Activated CD4-positive, alpha-beta T cell treated with anti-CD3 and anti-CD28 coated beads, Interleukin-2, amount 50 U/mL, for 16 hours (primary cell): ENCODE measurements around the gene ZC3HAV1.
A peak's percentile ranks its signal among the peaks of the same experiment; 100 is the strongest.
"Not testable (repeated sequence)": the region's sequence is repeated elsewhere in the genome, so short reads cannot be mapped to it uniquely, and the experiment has no call there.

Experiments
- DNase-seq: peaks from one replicate; pipeline ENCODE4 v3.0.0-alpha.2; 2020

The ZC3HAV1 gene

DNA sequence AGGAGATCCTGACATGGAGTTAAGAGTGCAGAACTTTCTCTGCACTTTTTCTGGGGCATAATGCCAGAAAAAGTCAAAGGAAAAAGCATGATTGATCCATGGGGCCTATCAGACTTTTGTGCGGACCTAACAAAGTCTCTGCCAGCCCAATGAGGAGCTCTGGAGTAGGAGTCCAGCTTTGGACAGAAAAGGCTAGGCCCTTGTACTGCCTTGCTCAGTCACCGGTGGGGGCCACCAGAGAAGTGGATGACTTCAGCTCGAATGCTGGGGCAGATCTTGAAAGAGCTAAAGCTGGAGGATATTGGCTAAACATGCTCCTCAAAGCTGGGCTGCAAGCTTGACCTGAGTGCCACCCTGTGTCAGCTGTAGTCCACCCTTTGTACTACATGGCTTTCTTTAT lies 2.8 kb upstream of the ZC3HAV1 start:
- no peak for DNase-seq

DNA sequence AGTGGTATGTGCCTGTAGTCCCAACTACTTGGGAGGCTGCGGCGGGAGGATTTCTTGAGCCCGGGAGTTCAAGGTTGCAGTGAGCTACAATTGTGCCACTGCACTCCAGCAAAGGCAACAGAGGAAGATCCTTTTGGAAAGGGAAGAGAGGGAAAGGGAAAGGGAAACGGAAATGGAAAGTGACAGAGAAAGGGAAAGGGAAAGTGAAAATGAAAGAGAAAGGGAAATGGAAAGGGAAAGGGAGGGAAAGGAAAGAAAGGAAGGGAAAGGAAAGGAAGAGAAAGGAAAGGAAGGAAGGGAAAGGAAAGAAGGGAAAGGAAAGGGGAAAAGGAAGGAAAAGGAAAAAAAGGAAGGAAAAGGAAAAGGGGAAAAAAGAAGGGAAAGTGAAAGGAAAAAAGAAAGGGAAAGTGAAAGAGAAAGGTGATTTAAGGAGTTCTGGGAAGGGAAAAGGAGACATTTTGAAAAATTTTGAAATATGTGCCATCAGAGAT lies 2.3 kb upstream of the ZC3HAV1 start:
- DNase-seq, result no peak

DNA sequence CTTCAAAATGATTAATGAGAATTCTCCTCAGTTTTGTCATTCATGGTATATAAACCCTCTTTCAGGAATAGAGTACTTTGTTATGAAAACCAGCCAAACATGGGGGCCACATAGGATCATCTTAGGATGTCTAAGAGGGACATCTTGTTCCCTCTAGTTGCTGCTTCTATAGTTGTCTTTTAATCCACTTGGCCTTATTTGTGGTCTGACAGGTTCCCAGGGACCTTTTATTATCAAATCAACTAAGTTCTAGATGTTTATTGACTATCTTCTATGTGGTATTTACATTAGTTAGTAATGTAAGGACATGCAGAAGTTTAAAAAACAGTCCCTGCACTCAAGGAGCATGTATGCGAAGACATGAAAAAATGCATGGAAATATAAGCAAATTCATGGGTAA lies 1.6 kb upstream of the ZC3HAV1 start:
- DNase-seq, result no peak

DNA sequence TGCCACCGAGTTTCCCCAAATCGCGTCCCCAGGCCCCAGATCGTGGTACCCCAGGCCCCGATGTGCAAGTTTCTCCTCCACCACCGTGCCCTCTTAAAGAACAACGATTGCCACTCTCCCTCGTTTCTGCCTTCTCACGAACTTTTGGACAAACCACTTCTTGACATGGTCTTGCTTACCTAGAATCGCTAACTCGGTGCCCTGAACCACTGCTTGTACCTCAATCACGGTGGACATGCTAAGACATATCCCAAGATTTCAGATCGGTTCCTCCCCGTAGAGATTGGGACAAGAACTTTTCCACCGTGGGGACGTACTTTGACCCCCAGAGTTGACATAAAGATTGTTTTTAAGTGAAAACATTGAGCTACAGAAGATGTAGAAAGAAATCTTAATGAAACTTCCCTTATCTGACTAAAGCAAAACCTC lies 477 bp upstream of the ZC3HAV1 start:
- no peak for DNase-seq

DNA sequence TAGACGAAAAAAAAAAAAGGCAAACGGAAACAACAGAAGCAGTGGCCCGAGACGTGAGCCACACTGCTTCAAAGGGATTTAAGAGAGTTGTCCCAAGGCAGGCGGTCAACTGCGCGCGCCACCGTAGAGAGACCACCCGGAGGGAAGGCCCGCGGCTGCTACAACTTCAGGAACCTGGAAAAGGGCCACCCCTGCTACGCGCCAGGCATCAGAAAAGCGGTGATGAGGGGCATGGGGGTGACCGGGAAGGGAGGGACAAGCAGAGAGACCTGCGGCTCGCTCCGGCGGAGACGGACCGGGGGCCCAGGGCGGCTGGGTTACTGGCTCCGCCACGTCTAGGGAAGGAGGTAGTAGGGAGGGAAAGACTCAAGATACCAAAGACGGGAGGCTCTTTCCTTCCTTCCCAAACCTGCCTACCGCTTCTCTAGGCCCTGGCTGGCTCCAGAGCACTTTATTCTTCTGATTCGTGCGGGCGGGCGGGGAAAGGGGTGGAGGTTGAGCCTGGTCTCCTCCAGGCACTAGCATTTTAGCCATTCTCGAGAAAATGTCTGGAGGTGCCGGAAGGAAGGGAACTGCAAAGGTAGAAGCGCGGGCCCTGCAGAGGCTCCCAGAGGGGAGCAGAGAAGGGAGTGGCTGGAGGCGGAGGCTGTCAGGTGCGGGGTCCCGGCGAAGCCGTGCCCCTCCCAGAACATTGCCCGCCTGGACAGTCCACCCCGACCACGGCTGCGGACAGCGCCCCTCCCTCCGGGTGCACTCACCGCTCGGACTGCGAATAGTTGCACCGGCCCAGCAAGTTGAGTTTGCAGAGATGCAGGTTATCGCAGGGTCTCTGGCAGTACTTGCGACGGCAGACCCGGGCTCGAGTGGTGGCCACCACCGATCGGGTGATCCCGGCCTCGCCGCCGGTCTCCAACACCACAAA lies 993 bp downstream of the ZC3HAV1 start:
- DNase-seq, result no peak

DNA sequence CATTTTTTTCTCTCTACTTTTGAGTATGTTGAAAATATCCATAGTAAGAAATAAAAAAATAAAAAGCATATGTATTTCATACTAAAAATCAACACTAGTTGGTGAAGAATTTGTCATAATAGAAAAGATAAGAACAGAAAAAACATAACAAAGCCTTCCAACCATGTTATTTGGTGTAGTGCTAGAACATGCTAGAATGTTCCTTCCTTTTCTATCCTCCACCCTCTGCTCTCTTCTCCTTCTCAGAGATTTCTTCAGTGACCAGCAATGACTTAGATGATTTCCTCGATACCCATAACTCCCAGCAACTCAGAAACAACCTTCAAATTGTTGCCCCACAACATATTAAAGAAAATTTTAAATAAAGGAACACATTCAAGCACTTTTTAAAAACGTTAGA lies 2.6 kb downstream of the ZC3HAV1 start:
- peak; percentile 63 for DNase-seq

DNA sequence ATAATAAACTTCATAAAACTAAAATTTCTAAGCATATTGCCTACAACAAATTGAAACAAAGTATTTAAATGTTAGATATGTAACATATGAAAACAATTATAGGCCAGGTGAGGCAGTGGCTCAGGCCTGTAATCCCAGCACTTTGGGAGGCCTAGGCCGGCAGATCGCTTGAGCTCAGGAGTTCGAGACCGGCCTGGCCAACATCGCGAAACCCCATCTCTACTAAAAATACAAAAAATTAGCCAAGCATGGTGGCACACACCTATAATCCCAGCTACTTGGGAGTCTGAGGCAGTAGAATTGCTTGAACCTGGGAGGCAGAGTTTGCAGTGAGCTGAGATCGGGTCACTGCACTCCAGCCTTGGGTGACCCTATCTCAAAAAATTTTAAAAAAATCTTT lies 3.3 kb downstream of the ZC3HAV1 start:
- not testable (repeated sequence) for DNase-seq

DNA sequence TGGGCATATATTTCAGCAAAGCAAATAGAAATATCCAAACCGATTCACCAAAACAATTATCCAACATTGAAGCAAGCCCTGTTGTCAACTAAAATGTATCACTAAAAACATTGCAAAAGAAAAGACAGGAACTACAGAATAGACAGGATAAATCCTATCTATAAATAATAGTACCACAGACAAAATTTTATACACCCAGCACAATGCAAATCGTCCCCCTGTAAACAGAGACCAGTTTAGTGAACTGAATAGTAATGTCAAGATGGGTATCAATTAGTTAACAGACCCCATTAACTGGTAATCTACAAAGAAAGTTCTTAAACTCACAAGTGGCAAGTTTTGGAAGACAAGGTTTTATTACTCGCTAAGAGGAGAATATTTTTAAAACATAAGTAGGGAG lies 4.0 kb downstream of the ZC3HAV1 start:
- no peak for DNase-seq

DNA sequence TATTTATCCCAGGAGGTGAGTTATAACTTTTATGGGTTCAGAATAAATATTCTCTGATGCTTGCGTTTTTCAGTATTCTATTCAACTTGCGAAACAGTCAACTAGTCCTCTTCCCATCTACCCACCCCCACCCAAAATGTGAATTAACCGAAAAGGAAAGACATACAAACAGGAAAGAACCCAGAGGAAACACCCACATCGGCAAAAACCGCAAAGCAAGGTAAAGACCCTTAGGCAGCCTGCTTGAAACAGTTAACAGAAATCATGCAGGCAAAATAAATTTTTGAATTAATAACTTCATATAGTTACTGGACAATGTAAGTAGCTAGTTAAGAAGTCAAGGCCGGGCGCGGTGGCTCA lies 5.4 kb downstream of the ZC3HAV1 start:
- DNase-seq, result peak; percentile 67

DNA sequence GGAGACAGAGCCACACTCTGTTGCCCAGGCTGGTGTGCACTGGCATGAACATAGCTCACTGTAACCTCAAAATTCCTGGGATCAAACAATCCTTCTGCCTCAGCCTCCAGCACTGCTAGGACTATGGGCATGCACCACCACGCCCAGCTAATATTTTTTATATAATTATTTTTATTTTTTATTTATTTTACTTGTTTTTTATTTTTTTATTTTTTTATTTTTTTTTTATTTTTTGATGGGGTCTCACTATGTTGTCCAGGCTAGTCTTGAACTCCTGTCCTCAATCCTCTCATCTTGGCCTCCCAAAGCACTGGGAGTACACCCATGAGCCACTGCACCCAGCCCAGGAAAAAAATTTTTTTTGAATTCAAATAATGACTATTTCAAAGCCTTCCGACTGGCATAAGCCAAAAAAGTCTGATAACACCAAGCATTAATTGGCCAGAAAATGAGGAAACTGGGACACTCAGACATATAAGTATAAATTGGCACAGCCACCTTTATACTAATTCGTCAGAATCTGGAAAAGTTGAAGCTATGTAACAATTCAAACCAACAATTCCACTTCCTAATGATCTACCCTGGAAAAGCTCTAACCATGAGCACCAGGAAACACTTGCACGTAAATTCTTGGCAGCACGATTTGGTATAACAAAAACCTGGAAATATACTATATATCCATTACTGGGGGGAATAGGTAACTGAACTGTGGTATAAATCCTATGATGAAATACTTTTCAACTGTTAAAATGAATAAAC lies 6.3 kb downstream of the ZC3HAV1 start:
- no peak for DNase-seq

DNA sequence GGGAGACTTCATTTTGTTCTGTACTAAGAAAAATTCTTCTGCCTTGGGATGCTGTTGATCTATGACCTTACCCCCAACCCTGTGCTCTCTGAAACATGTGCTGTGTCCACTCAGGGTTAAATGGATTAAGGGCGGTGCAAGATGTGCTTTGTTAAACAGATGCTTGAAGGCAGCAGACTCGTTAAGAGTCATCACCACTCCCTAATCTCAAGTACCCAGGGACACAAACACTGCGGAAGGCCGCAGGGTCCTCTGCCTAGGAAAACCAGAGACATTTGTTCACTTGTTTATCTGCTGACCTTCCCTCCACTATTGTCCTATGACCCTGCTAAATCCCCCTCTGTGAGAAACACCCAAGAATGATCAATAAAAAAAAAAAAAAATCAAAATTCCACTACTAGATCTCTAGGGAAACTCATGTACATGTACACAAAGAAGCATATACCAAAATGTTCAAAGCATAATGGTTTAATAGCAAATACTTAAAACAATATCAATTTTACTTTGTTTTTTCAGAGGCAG lies 7.8 kb downstream of the ZC3HAV1 start:
- DNase-seq, result not testable (repeated sequence)

DNA sequence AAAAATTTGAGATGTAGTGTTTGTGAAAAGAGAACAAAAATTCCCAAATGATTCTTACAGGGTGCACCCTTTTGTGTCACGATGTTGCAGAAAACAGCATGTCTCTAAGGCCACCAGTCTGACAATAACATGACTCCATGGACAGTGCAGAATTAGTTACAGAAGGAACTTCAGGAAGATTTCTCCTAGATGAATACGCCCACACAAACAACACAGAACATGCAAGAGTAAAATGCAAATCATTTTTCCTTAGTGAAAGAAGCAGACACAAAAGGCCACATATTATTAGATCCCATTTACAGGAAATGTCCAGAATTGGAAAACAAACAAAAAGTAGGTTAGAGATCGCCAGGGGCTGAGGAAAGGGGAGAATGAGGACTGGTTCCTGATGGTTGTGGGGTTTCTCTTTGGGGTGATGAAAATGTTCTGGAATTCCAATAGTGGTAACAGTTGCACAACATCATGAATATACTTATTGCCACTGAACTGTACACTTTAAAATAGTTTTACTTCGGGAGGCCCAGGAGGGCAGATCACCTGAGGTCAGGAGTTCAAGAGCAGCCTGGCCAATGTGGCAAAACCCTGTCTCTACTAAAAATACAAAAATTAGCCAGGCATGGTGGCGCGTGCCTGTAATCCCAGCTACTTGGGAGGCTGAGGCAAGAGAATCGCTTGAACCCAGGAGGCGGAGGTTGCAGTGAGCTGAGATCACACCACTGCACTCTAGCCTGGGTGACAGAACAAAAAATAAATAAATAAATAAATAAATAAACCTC lies 10.2 kb downstream of the ZC3HAV1 start:
- DNase-seq, result no peak

DNA sequence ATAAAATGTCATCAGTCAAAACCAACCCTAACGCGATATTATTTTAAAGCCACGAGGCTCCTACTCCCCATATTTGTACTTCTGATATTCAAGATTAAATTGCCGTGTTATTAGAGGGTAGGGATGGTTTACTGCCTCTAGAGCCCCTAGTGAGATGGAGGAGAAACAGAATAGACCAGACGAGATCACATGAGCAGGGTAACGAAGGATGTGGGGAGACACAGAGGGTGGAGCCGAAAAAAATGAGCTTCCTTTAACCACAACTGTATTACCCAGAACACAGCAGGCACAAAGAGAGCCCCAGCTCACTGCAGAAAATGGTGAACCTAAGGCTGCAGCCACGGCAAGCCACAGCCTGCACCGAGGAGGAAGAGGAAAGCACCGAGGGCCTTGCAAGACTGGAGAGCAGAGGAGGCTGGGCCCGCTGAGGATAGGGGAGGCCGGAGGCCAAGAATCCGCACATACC lies 14.3 kb downstream of the ZC3HAV1 start:
- DNase-seq, result peak; percentile 94

DNA sequence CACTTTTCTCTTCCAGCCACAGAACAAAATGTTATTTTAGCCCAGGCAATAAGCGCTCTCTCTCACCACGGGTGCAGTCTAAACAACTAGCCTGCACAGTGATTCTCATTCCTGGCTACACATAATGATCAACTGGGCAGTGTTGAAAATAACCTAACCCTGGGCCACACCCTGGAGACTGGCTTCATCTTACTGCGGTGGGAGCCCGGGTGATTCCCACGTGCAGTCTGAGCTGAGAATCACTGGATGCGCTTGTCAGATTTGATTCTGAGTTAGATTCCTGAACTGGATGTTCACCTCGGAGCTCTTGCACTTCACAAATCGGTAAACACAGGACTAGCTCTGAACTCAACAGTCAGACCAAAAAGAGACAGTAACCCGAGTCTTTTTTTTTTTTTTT lies 14.9 kb downstream of the ZC3HAV1 start:
- no peak for DNase-seq

DNA sequence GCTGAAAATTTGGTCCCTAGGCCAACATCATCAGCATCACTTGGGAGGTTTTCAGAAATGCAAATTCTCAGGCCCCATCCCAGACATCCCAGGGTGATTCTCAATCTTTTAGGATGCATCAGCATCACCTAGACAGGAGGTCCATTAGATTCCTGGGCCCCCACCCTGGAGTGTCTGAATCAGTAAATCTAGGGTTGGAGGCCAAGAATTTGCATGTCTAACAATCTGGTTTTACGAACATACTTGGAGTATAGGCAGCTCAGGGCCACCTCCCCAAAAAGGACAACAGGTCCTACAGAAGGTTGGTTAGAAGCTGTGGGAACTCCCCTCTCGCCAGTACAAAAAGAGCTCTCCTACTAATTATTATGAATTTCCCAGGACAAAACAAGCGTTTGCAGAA lies 15.5 kb downstream of the ZC3HAV1 start:
- DNase-seq, result no peak

DNA sequence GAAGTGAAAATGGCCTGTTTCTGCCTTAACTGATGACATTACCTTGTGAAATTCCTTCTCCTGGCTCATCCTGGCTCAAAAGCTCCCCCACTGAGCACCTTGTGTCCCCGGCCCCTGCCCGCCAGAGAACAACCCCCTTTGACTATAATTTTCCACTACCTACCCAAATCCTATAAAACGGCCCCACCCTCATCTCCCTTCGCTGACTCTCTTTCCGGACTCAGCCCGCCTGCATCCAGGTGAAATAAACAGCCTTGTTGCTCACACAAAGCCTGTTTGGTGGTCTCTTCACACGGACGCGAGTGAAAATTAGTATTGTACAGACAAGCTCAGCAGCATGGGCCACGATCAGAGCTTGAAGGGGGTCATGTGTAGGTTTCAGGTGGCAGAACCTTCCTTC lies 16.0 kb downstream of the ZC3HAV1 start:
- not testable (repeated sequence) for DNase-seq

DNA sequence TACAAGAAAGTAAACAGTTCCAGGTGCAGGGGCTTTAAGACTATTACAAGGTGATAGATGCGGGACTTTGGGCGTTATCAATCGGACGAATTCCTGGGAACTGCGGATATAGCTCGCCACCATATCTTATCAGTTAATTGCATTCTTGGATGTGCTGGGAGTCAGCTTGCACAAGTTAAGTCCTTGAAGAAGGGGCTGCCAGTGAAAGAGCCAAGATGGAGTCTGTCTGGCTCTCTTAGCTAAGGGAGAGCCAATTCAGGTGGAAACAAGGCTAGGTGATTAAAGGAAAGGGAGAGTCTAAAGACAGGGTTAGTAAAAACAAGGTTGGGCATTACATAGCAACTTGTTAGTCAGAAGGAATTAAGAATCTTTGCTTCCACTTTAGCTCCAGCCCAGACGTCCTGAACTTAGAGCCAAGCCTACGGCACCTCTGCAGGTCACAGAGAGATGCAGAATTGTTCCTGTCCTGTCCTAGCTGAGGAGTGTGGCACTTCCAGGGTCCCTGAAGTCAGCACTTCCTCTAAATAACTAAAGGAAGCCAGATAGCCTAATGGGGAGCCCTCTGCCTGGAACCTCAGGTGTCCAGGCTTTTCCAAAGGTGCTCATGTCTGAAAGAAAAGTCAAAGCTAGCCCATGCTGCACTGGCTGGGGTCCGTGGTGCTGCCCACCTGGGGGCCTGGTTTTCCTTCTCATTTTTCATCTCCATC lies 17.3 kb downstream of the ZC3HAV1 start:
- DNase-seq, result no peak

DNA sequence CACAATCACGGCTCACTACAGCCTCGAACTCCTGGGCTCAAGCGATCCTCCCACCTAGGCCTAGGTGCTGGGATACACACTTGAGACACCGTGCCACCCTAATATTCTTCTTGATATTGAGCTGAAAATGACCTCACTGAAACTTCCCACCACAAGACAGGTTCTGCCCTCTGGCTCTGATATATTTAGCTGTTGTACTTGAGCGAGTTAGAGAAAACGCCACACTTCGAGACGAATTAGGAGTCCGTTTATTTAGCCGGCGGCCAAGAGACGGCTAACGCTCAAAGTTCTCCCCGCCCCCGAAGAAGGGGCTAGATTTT lies 17.9 kb downstream of the ZC3HAV1 start:
- DNase-seq, result no peak

DNA sequence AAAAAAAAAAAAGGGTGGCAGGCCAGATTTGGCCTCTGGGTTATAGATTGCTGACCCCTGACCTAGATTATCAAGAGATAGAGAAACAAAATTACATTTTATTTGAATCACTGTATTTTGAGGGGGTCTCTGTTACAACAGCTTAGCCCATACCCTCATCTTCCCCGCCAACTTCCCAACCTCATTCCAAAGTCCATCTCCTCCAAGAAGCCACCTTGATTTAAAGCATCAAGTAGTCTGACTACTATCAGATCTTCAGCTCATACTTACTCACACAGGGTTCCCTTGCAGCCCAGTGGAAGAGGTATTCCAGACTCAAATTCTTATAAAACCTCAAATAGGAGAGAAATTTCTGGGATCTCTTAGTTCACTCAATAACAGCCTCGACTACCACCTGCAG lies 20.4 kb downstream of the ZC3HAV1 start:
- no peak for DNase-seq

DNA sequence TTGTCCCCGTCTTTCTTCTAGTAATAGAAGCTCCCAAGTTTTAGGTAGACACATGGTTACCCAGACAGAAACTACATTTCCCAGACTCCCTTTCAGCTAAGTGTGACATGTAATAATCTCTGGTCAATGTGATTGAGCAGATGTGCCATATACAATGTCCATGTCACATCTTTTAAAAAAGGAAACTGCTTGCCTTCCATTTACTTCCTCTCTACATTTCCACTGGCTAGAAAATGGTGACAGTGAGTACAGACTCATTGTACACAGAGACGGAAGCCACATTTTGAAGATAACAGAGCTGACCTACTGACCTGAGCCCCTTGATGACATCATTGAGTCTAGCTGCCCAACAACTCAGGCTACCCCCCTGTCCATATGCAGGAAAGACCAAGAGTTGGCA lies 21.3 kb downstream of the ZC3HAV1 start:
- DNase-seq, result no peak

DNA sequence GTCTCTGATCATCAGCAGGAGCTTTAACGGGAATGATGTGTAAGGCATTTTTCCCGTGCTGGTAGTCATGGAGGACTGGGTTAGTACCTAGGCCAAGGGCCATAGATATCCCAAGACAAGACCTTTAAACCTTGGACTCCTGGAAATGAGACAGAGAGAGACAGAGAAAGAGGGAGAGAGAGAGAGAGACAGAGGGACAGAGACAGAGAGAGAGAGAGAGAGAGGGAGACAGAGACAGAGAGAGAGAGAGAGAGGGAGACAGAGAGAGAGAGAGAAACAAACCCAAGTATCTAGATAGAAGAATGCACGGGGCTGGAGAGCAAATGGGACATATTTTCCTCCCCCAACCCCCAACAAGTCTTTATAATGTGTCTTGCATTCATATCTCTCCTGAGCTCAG lies 22.3 kb downstream of the ZC3HAV1 start:
- no peak for DNase-seq

DNA sequence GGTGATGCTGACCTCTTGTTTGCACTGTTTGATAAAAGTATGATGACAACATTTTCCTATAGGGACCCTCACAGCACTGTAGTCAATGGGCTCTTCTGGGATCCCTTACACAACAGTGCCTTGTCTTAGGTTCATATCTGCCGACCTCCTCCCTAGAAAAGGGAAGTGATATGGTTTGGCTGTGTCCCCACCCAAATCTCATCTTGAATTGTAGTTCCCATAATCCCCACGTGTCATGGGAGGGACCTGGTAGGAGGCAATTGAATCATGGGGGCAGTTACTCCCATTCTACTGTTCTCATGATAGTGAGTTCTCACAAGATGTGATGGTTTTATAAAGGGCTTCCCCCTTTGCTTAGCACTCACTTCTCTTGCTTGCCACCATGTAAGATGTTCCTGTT lies 23.1 kb downstream of the ZC3HAV1 start:
- DNase-seq, result no peak
